Measurements from ENCODE around the gene DNAH7.

DNA sequence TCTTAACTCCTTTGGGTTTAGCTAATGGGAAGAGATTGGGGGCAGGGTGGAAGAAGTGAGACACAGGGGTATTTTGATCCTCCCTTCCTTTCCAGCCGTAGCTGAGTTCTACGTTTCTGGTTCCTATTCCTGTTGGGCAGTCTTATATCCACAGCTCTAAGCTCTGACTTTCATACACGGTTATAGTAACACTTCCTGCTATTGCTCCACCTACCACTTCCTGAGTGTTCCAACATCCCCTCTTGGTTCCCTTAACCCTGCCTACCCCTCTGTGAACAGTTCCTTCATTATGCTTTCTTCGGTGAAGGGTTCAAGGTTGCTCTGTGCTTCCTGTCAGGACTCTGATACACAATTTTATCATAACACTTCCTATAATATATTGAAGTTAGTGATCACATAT, 205.1 kb downstream of the DNAH7 start:
- TF ChIP-seq, protein P1, sequence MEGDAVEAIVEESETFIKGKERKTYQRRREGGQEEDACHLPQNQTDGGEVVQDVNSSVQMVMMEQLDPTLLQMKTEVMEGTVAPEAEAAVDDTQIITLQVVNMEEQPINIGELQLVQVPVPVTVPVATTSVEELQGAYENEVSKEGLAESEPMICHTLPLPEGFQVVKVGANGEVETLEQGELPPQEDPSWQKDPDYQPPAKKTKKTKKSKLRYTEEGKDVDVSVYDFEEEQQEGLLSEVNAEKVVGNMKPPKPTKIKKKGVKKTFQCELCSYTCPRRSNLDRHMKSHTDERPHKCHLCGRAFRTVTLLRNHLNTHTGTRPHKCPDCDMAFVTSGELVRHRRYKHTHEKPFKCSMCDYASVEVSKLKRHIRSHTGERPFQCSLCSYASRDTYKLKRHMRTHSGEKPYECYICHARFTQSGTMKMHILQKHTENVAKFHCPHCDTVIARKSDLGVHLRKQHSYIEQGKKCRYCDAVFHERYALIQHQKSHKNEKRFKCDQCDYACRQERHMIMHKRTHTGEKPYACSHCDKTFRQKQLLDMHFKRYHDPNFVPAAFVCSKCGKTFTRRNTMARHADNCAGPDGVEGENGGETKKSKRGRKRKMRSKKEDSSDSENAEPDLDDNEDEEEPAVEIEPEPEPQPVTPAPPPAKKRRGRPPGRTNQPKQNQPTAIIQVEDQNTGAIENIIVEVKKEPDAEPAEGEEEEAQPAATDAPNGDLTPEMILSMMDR (IDR thresholded peaks at IDR 0.05), result no peak
- TF ChIP-seq POLR2AphosphoS5 (IDR thresholded peaks at IDR 0.05) (no peak), POLR2A (IDR thresholded peaks at IDR 0.05) (no peak)
